ENCODE results near the gene DES. TPM values are rescaled to one million over a fixed set of nuclear protein-coding genes. Genes with fewer than 3 reads are reported as not detected.

Gene DES
- total and polyA plus RNA-seq, 2 experiments from 2014 or later = 1.3 to 2.0 TPM

GRCh38 chr2:219384859-219385258 lies 33.3 kb upstream of the DES start (continued):
- TF ChIP-seq EZH2phosphoT487 (IDR thresholded peaks at IDR 0.05; ENCODE audit: unreplicated experiment) = no peak

GRCh38 chr2:219385958-219386520 lies 32.1 kb upstream of the DES start:
- H3K4me1 ChIP-seq (ENCODE audit: insufficient read depth) = no peaks in the 10 kb centered on the region
- peaks cover 7% of the 10 kb centered on the region for H3K4me1 Mint-ChIP-seq
- H3K4me2 ChIP-seq = no peak overlapping the region; the same call in 1 of the 2 replicates
- H3K36me3 Mint-ChIP-seq (ENCODE audit: low read depth) = peaks cover 40% of the 10 kb centered on the region
- H3K4me3 ChIP-seq = no peak overlapping the region
- 0 out of 2 replicates have a peak, but pooled peaks cover 4% of the 10 kb centered on the region for H3K36me3 ChIP-seq (ENCODE audit: insufficient read depth)
- H3K27ac ChIP-seq (ENCODE audit: low read depth) = no peak overlapping the region
- H3K27me3 ChIP-seq (ENCODE audit: insufficient read depth) = no peaks in the 10 kb centered on the region
- TF ChIP-seq STAT1 (IDR thresholded peaks at IDR 0.05; ENCODE audit: unreplicated experiment) (no peak), NANOG (IDR thresholded peaks at IDR 0.05; ENCODE audit: borderline replicate concordance) (no peak), EZH2 (IDR thresholded peaks at IDR 0.05; ENCODE audit: low read depth, unreplicated experiment) (no peak), EZH2phosphoT487 (IDR thresholded peaks at IDR 0.05; ENCODE audit: unreplicated experiment) (no peak), ZNF114 (CRISPR knock-in tag; IDR thresholded peaks at IDR 0.05) (no peak), POLR2AphosphoS5 (IDR thresholded peaks at IDR 0.05; ENCODE audit: low read depth) (no peak), ZNF331 (CRISPR knock-in tag; IDR thresholded peaks at IDR 0.05; ENCODE audit: low read depth) (no peak), CREB1 (CRISPR knock-in tag; IDR thresholded peaks at IDR 0.05; ENCODE audit: low read depth) (no peak), JUNB (IDR thresholded peaks at IDR 0.05; ENCODE audit: unreplicated experiment) (no peak)
- TF ChIP-seq, protein P1, sequence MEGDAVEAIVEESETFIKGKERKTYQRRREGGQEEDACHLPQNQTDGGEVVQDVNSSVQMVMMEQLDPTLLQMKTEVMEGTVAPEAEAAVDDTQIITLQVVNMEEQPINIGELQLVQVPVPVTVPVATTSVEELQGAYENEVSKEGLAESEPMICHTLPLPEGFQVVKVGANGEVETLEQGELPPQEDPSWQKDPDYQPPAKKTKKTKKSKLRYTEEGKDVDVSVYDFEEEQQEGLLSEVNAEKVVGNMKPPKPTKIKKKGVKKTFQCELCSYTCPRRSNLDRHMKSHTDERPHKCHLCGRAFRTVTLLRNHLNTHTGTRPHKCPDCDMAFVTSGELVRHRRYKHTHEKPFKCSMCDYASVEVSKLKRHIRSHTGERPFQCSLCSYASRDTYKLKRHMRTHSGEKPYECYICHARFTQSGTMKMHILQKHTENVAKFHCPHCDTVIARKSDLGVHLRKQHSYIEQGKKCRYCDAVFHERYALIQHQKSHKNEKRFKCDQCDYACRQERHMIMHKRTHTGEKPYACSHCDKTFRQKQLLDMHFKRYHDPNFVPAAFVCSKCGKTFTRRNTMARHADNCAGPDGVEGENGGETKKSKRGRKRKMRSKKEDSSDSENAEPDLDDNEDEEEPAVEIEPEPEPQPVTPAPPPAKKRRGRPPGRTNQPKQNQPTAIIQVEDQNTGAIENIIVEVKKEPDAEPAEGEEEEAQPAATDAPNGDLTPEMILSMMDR (conservative IDR thresholded peaks at IDR 0.05; ENCODE audit: low read depth in 2 of 2) = no peak
- TF ChIP-seq, protein P2, sequence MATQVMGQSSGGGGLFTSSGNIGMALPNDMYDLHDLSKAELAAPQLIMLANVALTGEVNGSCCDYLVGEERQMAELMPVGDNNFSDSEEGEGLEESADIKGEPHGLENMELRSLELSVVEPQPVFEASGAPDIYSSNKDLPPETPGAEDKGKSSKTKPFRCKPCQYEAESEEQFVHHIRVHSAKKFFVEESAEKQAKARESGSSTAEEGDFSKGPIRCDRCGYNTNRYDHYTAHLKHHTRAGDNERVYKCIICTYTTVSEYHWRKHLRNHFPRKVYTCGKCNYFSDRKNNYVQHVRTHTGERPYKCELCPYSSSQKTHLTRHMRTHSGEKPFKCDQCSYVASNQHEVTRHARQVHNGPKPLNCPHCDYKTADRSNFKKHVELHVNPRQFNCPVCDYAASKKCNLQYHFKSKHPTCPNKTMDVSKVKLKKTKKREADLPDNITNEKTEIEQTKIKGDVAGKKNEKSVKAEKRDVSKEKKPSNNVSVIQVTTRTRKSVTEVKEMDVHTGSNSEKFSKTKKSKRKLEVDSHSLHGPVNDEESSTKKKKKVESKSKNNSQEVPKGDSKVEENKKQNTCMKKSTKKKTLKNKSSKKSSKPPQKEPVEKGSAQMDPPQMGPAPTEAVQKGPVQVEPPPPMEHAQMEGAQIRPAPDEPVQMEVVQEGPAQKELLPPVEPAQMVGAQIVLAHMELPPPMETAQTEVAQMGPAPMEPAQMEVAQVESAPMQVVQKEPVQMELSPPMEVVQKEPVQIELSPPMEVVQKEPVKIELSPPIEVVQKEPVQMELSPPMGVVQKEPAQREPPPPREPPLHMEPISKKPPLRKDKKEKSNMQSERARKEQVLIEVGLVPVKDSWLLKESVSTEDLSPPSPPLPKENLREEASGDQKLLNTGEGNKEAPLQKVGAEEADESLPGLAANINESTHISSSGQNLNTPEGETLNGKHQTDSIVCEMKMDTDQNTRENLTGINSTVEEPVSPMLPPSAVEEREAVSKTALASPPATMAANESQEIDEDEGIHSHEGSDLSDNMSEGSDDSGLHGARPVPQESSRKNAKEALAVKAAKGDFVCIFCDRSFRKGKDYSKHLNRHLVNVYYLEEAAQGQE (IDR thresholded peaks at IDR 0.05; ENCODE audit: unreplicated experiment) = no peak
- TF ChIP-seq, protein P3, sequence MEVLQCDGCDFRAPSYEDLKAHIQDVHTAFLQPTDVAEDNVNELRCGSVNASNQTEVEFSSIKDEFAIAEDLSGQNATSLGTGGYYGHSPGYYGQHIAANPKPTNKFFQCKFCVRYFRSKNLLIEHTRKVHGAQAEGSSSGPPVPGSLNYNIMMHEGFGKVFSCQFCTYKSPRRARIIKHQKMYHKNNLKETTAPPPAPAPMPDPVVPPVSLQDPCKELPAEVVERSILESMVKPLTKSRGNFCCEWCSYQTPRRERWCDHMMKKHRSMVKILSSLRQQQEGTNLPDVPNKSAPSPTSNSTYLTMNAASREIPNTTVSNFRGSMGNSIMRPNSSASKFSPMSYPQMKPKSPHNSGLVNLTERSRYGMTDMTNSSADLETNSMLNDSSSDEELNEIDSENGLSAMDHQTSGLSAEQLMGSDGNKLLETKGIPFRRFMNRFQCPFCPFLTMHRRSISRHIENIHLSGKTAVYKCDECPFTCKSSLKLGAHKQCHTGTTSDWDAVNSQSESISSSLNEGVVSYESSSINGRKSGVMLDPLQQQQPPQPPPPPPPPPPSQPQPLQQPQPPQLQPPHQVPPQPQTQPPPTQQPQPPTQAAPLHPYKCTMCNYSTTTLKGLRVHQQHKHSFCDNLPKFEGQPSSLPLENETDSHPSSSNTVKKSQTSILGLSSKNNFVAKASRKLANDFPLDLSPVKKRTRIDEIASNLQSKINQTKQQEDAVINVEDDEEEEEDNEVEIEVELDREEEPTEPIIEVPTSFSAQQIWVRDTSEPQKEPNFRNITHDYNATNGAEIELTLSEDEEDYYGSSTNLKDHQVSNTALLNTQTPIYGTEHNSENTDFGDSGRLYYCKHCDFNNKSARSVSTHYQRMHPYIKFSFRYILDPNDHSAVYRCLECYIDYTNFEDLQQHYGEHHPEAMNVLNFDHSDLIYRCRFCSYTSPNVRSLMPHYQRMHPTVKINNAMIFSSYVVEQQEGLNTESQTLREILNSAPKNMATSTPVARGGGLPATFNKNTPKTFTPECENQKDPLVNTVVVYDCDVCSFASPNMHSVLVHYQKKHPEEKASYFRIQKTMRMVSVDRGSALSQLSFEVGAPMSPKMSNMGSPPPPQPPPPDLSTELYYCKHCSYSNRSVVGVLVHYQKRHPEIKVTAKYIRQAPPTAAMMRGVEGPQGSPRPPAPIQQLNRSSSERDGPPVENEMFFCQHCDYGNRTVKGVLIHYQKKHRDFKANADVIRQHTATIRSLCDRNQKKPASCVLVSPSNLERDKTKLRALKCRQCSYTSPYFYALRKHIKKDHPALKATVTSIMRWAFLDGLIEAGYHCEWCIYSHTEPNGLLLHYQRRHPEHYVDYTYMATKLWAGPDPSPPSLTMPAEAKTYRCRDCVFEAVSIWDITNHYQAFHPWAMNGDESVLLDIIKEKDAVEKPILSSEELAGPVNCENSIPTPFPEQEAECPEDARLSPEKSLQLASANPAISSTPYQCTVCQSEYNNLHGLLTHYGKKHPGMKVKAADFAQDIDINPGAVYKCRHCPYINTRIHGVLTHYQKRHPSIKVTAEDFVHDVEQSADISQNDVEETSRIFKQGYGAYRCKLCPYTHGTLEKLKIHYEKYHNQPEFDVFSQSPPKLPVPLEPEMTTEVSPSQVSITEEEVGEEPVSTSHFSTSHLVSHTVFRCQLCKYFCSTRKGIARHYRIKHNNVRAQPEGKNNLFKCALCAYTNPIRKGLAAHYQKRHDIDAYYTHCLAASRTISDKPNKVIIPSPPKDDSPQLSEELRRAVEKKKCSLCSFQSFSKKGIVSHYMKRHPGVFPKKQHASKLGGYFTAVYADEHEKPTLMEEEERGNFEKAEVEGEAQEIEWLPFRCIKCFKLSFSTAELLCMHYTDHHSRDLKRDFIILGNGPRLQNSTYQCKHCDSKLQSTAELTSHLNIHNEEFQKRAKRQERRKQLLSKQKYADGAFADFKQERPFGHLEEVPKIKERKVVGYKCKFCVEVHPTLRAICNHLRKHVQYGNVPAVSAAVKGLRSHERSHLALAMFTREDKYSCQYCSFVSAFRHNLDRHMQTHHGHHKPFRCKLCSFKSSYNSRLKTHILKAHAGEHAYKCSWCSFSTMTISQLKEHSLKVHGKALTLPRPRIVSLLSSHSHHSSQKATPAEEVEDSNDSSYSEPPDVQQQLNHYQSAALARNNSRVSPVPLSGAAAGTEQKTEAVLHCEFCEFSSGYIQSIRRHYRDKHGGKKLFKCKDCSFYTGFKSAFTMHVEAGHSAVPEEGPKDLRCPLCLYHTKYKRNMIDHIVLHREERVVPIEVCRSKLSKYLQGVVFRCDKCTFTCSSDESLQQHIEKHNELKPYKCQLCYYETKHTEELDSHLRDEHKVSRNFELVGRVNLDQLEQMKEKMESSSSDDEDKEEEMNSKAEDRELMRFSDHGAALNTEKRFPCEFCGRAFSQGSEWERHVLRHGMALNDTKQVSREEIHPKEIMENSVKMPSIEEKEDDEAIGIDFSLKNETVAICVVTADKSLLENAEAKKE (CRISPR knock-in tag; IDR thresholded peaks at IDR 0.05) = no peak
- TF ChIP-seq, protein P4, sequence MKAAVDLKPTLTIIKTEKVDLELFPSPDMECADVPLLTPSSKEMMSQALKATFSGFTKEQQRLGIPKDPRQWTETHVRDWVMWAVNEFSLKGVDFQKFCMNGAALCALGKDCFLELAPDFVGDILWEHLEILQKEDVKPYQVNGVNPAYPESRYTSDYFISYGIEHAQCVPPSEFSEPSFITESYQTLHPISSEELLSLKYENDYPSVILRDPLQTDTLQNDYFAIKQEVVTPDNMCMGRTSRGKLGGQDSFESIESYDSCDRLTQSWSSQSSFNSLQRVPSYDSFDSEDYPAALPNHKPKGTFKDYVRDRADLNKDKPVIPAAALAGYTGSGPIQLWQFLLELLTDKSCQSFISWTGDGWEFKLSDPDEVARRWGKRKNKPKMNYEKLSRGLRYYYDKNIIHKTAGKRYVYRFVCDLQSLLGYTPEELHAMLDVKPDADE (IDR thresholded peaks at IDR 0.05) = no peak
- no peak overlapping the region for H2AFZ ChIP-seq
- peaks cover 7% of the 10 kb centered on the region; the same call in 1 of the 2 replicates for H3F3A ChIP-seq (replicated peaks; ENCODE audit: low read depth)
- ATAC-seq = no peak
- peak overlapping the region; percentile 94; the same call in 2 of the 3 replicates for H3K4me3 Mint-ChIP-seq
- H3K79me2 ChIP-seq (replicated peaks; ENCODE audit: insufficient read depth) = no peaks in the 10 kb centered on the region
- peaks cover 4% of the 10 kb centered on the region for H3K27me3 Mint-ChIP-seq (ENCODE audit: insufficient read depth, low read depth, poor library complexity)
- no peak for DNase-seq (ENCODE audit: low spot score)
- H3K27ac Mint-ChIP-seq = no peak overlapping the region
- H3K9me2 ChIP-seq (ENCODE audit: insufficient read depth) = no peaks in the 10 kb centered on the region
- H4K20me1 ChIP-seq (replicated peaks; ENCODE audit: insufficient read depth) = no peaks in the 10 kb centered on the region
- H3K9me3 Mint-ChIP-seq = no peaks in the 10 kb centered on the region
